Stimulated activated CD8-positive, alpha-beta memory T cell treated with anti-CD3 and anti-CD28 coated beads, Interleukin-4, amount 100 ng/mL, for 24 hours (primary cell): Measurements from ENCODE around the gene PPP4R3B.

ENCODE experiments used
- DNase-seq: peaks from one replicate; pipeline ENCODE4 v3.0.0-alpha.2; 2020; ENCODE audit warnings: low read depth

The PPP4R3B gene

DNA sequence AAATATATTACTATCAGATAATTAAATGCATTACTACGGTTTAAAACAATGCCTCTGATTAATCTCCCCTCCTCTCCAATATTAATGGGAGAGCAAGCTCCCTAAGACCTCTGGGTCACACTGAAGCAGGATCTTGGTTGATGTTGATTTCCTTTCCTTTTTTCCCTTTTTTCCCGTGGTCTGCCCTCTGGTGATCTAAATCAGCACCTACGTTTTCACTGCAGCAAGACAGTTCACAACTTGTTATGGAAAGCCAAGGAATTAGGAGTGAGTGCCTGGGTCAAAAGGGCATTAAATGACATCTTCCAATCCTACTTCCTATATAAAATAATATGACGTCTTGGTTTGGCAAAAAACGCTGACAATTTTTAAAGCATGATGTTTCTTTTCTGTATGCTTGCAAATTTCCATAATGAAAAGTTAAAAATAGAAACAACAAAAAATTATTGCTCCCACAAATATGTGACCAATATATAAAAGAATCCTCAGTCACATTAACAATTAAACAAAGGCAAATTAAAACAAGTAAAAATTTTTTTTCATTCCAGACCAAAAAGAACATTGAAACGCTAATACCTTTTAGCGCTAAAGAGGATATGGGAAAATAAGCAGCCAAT, 105.8 kb downstream of the PPP4R3B start:
- DNase-seq: no peak

DNA sequence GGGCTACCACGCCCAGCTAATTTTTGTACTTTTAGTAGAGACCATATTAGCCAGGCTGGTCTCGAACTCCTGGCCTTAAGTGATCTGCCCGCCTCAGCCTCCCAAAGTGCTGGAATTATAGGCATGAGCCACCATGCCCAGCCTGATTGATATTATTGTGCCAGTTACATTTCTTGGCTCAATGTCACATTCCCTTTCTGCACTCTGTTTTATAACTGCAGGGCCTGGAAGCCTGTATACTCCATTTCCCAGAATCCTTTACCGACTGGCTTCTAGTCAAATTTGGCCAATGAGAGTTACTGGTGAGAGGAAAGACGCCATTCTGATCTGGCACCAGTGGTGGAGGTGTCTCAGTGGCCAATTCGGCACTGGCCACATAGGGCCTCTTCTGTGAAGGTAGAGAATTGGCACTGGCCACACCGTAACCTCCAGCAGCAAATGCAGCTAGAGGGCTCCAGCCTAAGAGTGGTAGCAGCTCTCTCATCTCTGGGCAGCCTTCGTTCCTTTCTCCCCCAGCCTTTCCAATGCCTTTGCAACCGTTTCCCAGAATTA, 114.8 kb downstream of the PPP4R3B start:
- no peak for DNase-seq

DNA sequence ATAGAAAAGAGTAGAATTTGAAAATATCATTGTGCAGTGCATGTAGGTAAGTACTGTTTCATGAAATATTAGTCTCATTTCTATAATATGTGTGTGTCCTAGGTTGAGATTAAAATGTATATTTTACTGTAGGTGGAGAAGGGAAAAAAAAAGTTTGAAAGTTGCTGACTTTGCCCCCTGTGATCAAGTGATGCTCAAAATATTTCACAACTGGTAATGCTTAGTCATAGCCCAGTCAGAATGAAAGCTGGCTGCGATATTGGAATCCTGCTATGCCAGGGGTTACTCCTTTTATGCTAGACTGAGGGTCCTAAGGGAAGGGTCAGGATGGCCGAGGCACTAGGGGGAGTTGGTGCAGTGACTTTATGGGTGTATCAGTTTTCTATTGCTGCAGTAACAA, 117.4 kb downstream of the PPP4R3B start:
- DNase-seq: no peak

DNA sequence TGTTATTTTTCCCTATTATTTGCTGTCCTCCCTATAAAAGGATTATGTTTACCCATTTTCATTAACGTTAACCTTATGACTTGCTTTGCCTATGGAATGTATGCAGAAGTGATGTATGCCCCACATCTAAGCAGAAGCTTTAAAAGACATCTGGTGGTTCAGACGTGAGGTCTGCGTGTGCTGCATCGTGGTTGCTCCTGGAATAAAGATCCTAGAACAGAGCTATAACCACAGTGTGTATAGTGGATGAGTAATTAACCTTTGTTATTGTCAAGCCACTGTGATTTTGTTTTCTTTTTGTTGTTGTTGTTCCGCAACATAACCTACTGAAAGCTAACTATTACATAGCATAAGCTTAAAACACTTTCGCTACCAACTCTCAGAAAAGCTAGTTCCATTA, 118.8 kb downstream of the PPP4R3B start:
- no peak for DNase-seq
